ENCODE measurements around the gene CST8.
A peak's percentile ranks its signal among the peaks of the same experiment; 100 is the strongest.

The CST8 gene

GRCh38 chr20:23517719-23518118, 26.8 kb downstream of the CST8 start:
- DNase-seq (ENCODE audit: low read depth), result no peak
- TF ChIP-seq CTCF (IDR thresholded peaks at IDR 0.05; ENCODE audit: insufficient read depth, low read depth, low read length, missing control alignments), result no peak
- no peak overlapping the region for H3K4me3 ChIP-seq (ENCODE audit: low read length)

- DNase-seq (ENCODE audit: low read depth), result no peak
- no peak for TF ChIP-seq CTCF (IDR thresholded peaks at IDR 0.05; ENCODE audit: insufficient read depth, low read depth, low read length, missing control alignments)
- H3K4me3 ChIP-seq (ENCODE audit: low read length), result no peak overlapping the region
These were observed 28.6 kb downstream of the CST8 start for GRCh38 chr20:23519556-23519955.

- no peak overlapping the region for H3K4me3 ChIP-seq (ENCODE audit: low read length)
- no peak for DNase-seq (ENCODE audit: low read depth)
- TF ChIP-seq CTCF (IDR thresholded peaks at IDR 0.05; ENCODE audit: insufficient read depth, low read depth, low read length, missing control alignments), result no peak
These were observed 29.3 kb downstream of the CST8 start for GRCh38 chr20:23520185-23520584.

- H3K4me3 ChIP-seq (ENCODE audit: low read length), result no peak overlapping the region
- no peak for TF ChIP-seq CTCF (IDR thresholded peaks at IDR 0.05; ENCODE audit: insufficient read depth, low read depth, low read length, missing control alignments)
- no peak for DNase-seq (ENCODE audit: low read depth)
These were observed 33.2 kb downstream of the CST8 start for GRCh38 chr20:23524146-23524545.

GRCh38 chr20:23526850-23527249, 35.9 kb downstream of the CST8 start:
- H3K4me3 ChIP-seq (ENCODE audit: low read length), result no peak overlapping the region
- DNase-seq (ENCODE audit: low read depth), result no peak
- TF ChIP-seq CTCF (IDR thresholded peaks at IDR 0.05; ENCODE audit: insufficient read depth, low read depth, low read length, missing control alignments), result no peak

GRCh38 chr20:23528867-23529431, 38.0 kb downstream of the CST8 start:
- no peak for TF ChIP-seq CTCF (IDR thresholded peaks at IDR 0.05; ENCODE audit: insufficient read depth, low read depth, low read length, missing control alignments)
- H3K4me3 ChIP-seq (ENCODE audit: low read length), result no peak overlapping the region
- peak; percentile 75 for DNase-seq (ENCODE audit: low read depth)

- DNase-seq (ENCODE audit: low read depth), result no peak
- TF ChIP-seq CTCF (IDR thresholded peaks at IDR 0.05; ENCODE audit: insufficient read depth, low read depth, low read length, missing control alignments), result no peak
- H3K4me3 ChIP-seq (ENCODE audit: low read length), result no peak overlapping the region
These were observed 40.1 kb downstream of the CST8 start for GRCh38 chr20:23530937-23531567.

Data from epithelial cell of esophagus (primary cell).